ENCODE data around the gene CACNA1A.
"Not testable (repeated sequence)": the region's sequence is repeated elsewhere in the genome, so short reads cannot be mapped to it uniquely, and the experiment has no call there.

Gene CACNA1A

DNA sequence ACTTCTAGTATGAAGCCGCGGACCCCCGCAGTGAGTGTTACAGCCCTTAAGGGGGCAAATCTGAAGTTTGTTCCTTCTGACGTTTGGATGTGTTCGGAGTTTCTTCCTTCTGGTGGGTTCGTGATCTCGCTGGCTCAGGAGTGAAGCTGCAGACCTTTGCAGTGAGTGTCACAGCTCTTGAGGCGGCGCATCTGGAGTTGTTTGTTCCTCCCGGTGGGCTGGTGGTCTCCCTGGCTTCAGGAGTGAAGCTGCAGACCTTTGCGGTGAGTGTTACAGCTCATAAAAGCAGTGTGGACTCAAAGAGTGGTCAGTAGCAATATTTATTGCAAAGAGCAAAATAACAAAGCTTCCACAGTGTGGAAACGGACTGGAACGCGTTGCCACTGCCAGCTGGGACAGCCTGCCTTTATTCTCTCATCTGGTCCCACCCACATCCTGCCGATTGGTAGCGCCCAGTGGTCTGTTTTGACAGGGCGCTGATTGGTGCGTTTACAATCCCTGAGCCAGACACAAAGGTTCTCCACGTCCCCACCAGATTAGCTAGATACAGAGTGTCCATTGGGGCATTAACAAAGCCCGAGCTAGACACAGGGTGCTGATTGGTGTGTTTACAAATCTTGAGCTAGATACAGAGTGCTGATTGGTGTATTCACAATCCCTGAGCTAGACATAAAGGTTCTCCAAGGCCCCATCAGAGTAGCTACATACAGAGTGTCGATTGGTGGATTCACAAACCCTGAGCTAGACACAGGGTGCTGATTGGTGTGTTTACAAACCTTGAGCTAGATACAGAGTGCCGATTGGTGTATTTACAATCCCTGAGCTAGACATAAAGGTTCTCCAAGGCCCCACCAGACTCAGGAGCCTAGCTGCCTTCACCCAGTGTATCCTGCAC is 320.3 kb downstream of the CACNA1A start:
- not testable (repeated sequence) for DNase-seq

GRCh38 chr19:13184926-13185325 is 321.4 kb downstream of the CACNA1A start:
- DNase-seq = not testable (repeated sequence)

- DNase-seq = peak in 1 of 2 experiments; percentile 45
These were observed 324.4 kb downstream of the CACNA1A start for GRCh38 chr19:13181747-13182388.

DNA sequence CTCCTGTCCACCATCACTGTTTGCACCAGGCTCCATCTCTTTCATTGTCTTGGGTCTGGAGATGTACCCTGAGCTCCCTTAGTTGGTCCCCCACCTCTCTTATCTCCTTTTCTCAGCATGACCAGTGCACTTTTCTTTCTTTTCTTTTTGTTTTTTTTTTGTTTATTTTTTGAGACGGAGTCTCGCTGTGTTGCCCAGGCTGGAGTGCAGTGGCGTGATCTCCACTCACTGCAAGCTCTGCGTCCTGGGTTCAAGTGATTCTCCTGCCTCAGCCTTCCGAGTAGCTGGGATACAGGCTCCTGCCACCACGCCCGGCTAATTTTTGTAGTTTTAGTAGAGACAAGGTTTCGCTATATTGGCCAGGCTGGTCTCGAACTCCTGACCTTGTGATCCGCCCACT is 328.0 kb downstream of the CACNA1A start:
- not testable (repeated sequence) for DNase-seq

DNA sequence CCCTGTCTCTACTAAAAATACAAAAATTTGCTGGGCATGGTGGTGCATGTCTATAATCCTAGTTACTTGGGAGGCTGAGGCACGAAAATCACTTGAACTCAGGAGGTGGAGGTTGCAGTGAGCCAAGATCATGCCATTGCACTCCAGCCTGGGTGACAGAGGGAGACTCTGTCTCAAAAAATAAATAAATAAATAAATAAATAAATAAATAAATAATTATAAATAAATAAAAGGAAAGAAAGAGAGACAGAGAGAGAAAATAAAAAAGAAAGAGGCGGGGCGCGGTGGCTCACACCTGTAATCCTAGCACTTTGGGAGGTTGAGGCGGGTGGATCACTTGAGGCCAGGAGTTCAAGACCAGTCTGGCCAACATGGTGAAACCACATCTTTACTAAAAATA is 328.7 kb downstream of the CACNA1A start:
- not testable (repeated sequence) for DNase-seq

GRCh38 chr19:13176345-13176744 is 329.9 kb downstream of the CACNA1A start:
- no peak for DNase-seq

DNA sequence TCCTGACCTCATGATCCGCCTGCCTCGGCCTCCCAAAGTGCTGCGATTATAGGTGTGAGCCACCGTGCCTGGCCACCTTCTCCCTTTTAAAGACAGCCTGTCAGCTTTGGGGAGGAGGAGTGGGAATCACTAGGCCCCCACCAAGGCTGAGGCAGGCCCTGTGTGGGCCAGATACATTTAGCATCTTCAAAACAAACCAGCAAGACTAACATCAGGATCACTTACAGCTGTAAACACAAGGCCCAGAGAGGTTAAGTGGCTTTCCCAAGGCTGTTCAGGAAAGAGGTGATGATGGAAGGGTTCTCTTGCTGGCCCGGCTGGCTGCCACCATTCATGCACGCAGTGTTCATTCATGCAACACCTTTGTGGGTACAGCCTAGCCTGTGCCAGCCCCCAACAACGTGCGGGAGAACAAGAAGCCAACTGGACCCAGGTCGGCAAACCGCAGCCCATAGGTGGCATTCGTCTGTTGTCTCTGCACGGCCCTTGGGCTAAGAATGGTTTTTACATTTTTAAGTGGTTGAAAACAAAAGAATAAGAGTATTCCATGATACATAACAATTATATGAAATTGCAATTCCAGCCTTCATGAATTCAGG is 333.0 kb downstream of the CACNA1A start:
- DNase-seq = no peak

DNA sequence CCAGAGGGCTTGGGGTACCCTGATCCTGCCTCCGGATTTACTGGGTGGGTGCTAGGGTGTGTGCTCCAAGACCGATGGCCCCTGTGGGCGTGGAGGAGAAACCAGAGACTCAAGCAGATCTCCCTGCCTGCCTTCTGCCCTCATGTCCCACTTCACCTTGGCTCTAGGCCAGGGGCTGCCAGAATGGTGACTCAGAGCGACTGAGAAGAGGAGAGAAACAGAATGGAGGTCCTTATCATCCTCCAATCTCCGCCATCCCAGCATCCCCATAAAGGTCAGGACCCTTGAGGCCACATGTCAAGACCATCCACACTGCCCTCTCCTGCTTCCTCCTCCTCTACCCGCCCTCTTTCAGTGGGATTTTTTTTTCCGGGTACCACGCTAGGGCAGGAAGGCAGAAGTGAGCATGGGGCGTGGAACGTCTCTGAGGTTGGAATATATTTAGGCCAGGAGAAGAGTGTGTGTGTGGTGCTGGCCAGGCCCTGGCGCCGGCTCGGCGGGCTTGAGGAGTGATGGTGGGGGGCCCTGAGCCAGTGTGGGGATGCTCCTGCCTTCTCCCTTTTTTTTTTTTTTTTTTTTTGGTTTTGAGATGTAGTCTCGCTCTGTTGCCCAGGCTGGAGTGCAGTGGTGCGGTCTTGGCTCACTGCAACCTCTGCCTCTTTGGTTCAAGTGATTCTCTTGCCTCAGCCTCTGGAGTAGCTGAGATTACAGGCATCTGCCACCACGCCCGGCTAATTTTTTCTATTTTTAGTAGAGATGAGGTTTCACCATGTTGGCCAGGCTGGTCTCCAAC is 333.7 kb downstream of the CACNA1A start:
- DNase-seq = peak; percentile 84 to 89

DNA sequence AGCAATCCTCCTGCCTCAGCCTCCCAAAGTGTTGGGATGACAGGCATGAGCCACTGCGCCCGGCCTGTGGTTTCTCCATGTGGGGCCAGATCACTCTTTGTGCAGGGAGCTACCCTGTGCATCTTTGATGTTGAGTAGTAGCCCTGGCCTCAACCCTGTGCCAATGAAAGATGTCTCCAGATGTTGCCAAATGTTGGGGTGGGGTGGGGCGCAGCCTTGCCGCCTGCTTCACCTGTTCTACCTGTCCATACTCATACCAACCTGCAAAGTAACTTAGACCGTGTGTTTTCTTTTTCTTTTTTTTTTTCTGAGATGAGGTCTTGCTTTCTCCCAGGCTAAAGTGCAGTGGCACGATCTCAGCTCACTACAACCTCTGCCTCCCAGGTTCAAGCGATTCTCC is 335.1 kb downstream of the CACNA1A start:
- DNase-seq = no peak

- no peak for DNase-seq
These were observed 336.5 kb downstream of the CACNA1A start for GRCh38 chr19:13169769-13170168.

- not testable (repeated sequence) for DNase-seq
These were observed 340.1 kb downstream of the CACNA1A start for GRCh38 chr19:13166151-13166550.

GRCh38 chr19:13165162-13165997 is 340.9 kb downstream of the CACNA1A start:
- DNase-seq = no peak

- peak; percentile 51 to 62 for DNase-seq
These were observed 341.7 kb downstream of the CACNA1A start for GRCh38 chr19:13164343-13165161.

- DNase-seq = peak; percentile 65 to 71
These were observed 342.5 kb downstream of the CACNA1A start for GRCh38 chr19:13163609-13164342.

- DNase-seq = peak; percentile 95 to 97
These were observed 343.3 kb downstream of the CACNA1A start for GRCh38 chr19:13162724-13163608.

DNA sequence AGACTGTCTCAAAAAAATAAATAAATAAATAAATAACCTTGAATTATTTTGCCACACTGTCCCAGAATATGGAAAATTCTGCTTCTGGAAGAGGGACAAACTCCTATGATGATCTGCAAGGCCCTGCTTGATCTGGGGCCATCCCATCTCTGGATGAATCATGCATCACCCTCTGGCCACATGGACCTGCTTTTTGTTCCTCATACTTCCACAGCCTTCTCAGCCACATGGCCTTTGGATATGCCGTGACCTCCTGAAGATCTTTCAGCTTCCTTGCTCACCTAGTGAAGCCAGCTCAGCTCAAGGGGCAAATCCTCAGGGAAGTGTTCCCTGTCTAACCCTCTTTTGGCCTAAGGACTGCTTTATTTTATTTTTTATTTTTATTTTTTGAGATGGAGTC is 345.7 kb downstream of the CACNA1A start:
- DNase-seq = no peak

DNA sequence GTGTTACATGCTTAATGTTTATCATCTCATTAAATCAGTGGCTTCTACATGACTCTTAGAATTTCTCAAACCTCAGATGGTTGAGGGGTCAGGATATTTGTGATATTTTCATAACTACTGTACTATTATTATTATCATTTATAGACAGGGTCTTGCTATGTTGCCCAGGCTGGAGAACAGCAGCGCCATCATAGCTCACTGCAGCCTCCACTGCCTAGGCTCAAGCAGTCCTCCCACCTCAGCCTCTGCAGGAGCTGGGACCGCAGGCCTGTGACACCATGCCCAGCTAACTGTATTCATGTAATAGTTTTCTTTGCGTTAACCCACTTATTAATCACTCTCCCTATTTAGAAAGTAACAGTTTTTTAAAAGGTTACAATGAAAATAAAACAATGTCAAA is 346.6 kb downstream of the CACNA1A start:
- no peak for DNase-seq

All from activated CD4-positive, alpha-beta T cell treated with anti-CD3 and anti-CD28 coated beads, Interleukin-2, amount 50 U/mL, for 48 hours (primary cell).